ENCODE measurements around the gene SPTAN1.

SPTAN1 gene

GRCh38 chr9:128675382-128675781 is 123.0 kb downstream of the SPTAN1 start:
- in situ Hi-C loops (cut with MboI; ENCODE audit: low sequenced_read_pairs, unreplicated experiment), result no loop called here
- no peak for TF ChIP-seq CTCF (IDR thresholded peaks at IDR 0.05; ENCODE audit: borderline replicate concordance, control extremely low read depth, extremely low read depth, insufficient read depth, missing control alignments)
- DNase-seq (ENCODE audit: low spot score), result no peak

GRCh38 chr9:128677794-128678193 is 125.4 kb downstream of the SPTAN1 start:
- TF ChIP-seq CTCF (IDR thresholded peaks at IDR 0.05; ENCODE audit: borderline replicate concordance, control extremely low read depth, extremely low read depth, insufficient read depth, missing control alignments), result no peak
- no peak for DNase-seq (ENCODE audit: low spot score)
- in situ Hi-C loops (cut with MboI; ENCODE audit: low sequenced_read_pairs, unreplicated experiment), result no loop called here

Data from GM13976 (cell line).